HUES64 (cell line): ENCODE data around the gene PRKCZ.
A peak's percentile ranks its signal among the peaks of the same experiment; 100 is the strongest.
"Not testable (repeated sequence)": the region's sequence is repeated elsewhere in the genome, so short reads cannot be mapped to it uniquely, and the experiment has no call there.

Experiments used
- H3K27ac ChIP-seq: 2 replicates; pipeline ENCODE4 v1.7.0; 2013; ENCODE audit warnings: low read depth, low read length, inconsistent platforms
- H3K27me3 ChIP-seq: 2 replicates; pipeline ENCODE4 v1.6.1; 2013; ENCODE audit warnings: mild to moderate bottlenecking, low read length; ENCODE audit not compliant: insufficient read depth
- H3K36me3 ChIP-seq: 2 replicates; pipeline ENCODE4 v1.6.1; 2013; ENCODE audit warnings: mild to moderate bottlenecking, low read length; ENCODE audit not compliant: insufficient read depth
- H3K4me1 ChIP-seq: 2 replicates; pipeline ENCODE4 v1.6.1; 2013; ENCODE audit warnings: mild to moderate bottlenecking, low read length, moderate library complexity; ENCODE audit not compliant: insufficient read depth
- H3K4me3 ChIP-seq: 2 replicates; pipeline ENCODE4 v1.5.1; 2013; ENCODE audit warnings: mild to moderate bottlenecking, low read length, moderate library complexity
- H3K9ac ChIP-seq: 2 replicates; pipeline ENCODE4 v1.6.1; 2013; ENCODE audit warnings: mild to moderate bottlenecking, low read depth, low read length
- H3K9me3 ChIP-seq: 2 replicates; pipeline ENCODE4 v1.6.1; 2013; ENCODE audit warnings: low read depth, low read length; ENCODE audit not compliant: insufficient read depth
- WGBS: fragments of 150-250, 120-280 bp; methylation state at CpG from one replicate; pipeline ENCODE4 v1.1.7; 2013; ENCODE audit warnings: missing lambda C conversion rate; 5-methylcytosine and 5-hydroxymethylcytosine counted together

Gene PRKCZ

DNA sequence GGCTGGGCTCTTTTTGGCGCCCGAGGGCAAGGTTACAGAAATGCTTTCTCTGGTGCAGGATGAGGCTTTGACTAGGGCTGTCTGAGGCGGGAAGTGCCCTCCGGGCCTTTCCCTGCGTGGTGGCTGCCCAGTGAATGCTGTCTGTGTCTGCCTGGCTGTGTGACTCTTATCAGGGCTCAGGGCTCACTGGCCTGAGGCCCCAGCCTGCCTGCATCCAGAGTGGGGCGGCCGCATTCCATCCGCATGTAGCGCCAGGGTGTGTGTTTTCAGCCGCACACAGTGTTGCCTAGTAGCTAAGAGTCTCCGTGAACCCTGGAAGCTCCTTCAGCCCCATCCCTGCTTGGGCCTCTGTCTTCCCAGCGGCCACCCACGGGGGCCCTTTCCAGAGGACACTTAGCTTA lies 85.2 kb downstream of the PRKCZ start:
- Histone ChIP-seq H3K9ac (peak overlapping the region; percentile 25; the same call in 1 of the 2 replicates), H3K4me1 (peaks cover 12% of the 10 kb centered on the region; the same call in 1 of the 2 replicates), H3K27me3 (no peaks in the 10 kb centered on the region), H3K4me3 (no peak overlapping the region), H3K27ac (peak overlapping the region; percentile 40; the same call in 1 of the 2 replicates), H3K36me3 (0 out of 2 replicates have a peak, but pooled peaks cover 3% of the 10 kb centered on the region), H3K9me3 (no peaks in the 10 kb centered on the region)
- 79% methylated on average over 13 of the region's 13 CpGs for WGBS

DNA sequence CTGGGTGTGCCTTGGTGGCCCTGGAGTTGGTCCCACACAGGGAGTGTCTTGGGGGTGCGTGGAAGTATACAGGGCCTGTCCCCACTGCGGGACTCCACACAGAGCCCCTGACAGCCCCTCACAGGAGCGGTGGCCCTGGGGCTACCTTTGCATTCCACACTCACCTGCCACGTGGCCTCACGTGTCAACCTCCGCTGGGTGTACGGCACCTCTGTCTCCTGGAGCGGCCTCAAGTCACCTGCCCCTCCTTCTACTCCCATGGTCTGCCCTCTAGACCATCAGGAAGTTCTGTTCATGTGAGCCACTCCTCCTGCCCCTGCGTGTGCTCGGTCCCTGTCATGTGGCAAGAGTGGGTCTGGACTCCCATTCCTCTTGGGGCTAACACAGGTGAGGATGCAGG lies 85.7 kb downstream of the PRKCZ start:
- H3K9ac ChIP-seq: no peak overlapping the region
- no peak overlapping the region for H3K4me3 ChIP-seq
- WGBS: 95% methylated on average over 10 of the region's 10 CpGs
- 0 out of 2 replicates have a peak, but pooled peaks cover 3% of the 10 kb centered on the region for H3K36me3 ChIP-seq
- H3K9me3 ChIP-seq: no peaks in the 10 kb centered on the region
- peaks cover 12% of the 10 kb centered on the region; the same call in 1 of the 2 replicates for H3K4me1 ChIP-seq
- H3K27ac ChIP-seq: no peak overlapping the region
- H3K27me3 ChIP-seq: no peaks in the 10 kb centered on the region

DNA sequence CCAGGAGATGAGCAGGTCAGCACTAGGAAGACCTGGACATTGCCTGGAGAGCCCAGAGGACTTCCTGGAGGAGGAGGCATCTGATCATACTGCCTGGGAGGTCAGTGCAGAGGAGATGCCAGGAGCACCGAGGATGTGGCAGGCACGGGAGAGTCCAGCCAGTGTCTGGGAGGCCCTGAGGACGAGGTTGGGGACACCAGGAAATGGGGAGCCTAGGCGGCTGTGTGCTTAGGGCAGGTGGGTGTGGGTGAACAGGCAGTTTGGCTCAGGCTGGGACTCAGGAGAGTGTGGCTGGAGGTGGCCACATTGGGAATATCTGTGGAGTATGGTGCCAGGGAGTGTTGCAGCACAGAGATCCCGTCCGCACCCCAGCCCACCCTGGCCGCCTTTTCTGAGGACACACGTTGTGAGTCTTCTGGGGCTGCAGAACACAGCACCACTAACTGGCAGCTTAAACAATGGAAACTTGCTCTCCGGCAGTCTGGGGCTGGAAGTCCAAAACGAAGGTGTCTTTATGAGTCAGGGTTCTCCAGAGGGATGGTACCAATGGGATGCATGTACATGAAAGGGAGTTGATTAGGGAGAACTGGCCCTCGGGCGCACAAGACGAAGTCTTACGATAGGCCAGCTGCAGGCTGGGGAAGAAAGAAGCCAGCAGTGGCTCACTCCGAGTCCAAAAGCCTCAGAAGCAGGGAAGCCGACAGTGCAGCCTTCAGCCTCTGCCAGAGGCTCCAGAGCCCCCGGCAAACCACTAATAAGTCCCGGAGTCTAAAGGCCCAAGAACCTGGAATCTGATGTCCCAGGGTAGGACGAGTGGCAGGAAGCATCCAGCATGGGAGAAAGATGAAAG lies 86.4 kb downstream of the PRKCZ start:
- Histone ChIP-seq H3K9me3 (no peaks in the 10 kb centered on the region), H3K27ac (no peak overlapping the region)
- WGBS: 93% methylated on average over 19 of the region's 19 CpGs

DNA sequence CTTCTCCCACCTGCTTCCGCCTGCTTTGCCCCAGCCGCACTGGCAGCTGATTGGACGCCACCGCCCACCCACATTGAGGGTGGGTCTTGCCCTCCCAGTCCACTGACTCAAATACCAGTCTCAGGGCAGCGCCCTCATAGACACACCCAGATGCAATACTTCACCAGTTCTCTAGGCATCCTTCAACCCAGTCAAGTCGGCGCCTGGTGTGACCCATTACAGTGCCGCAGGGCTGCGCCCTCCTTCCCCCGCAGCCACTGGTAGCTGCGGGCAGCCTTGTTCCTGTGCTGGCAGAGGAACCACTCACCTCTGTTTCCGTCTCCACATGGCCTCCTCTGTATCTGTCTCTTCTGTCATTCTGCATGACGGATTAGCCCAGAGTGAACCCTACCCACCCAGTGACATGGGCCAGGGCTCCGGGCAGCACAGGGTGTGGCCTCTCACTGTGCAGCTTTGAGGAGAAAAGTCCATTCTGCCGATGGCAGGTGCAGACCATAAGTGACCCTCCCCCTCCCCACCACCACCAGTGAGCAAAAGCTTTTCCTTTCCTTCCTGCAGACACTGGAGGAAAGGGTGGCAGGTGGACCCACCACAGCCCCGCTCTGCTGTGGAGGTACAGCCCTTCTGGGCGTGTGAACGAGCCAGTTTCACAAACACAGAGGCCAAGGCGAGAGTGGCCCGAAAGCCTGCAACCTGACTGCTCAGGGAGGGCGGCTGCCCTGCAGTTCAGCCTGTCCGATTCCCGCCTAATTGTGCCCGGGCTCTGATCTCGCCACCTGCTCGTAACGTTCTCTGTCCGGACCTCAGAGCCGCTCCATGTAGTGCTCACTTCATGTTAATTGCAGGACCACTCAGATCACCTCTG lies 87.3 kb downstream of the PRKCZ start:
- H3K27ac ChIP-seq: no peak overlapping the region
- no peaks in the 10 kb centered on the region for H3K27me3 ChIP-seq

More for the DNA sequence above, 86.4 kb downstream of the PRKCZ start:
- Histone ChIP-seq H3K4me1 (peaks cover 12% of the 10 kb centered on the region; the same call in 1 of the 2 replicates), H3K27me3 (no peaks in the 10 kb centered on the region), H3K9ac (no peak overlapping the region), H3K4me3 (no peak overlapping the region), H3K36me3 (0 out of 2 replicates have a peak, but pooled peaks cover 3% of the 10 kb centered on the region)

DNA sequence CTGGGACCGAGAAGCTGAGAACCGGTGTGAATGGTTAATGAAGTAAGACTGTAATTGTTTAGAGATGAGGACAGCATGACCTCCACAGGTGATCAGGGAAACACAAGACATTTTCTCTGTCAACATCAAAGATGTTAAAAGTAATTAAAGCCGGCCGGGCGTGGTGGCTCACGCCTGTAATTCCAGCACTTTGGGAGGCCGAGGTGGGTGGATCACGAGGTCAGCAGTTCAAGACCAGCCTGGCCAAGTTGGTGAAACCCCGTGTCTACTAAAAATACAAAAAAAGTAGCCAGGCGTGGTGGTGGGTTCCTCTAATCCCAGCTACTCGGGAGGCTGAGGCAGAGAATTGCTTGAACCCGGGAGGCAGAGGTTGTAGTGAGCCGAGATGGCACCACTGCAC lies 88.9 kb downstream of the PRKCZ start:
- not testable (repeated sequence) for H3K27me3 ChIP-seq, H3K4me3 ChIP-seq, H3K9me3 ChIP-seq, H3K36me3 ChIP-seq, H3K9ac ChIP-seq, H3K4me1 ChIP-seq, H3K27ac ChIP-seq
- 94% methylated on average over 13 of the region's 13 CpGs for WGBS

More for the DNA sequence above, 87.3 kb downstream of the PRKCZ start:
- Histone ChIP-seq H3K4me1 (peaks cover 9% of the 10 kb centered on the region; the same call in 1 of the 2 replicates), H3K4me3 (no peak overlapping the region), H3K36me3 (0 out of 2 replicates have a peak, but pooled peaks cover 3% of the 10 kb centered on the region), H3K9me3 (no peaks in the 10 kb centered on the region), H3K9ac (no peak overlapping the region)
- 94% methylated on average over 29 of the region's 29 CpGs for WGBS

DNA sequence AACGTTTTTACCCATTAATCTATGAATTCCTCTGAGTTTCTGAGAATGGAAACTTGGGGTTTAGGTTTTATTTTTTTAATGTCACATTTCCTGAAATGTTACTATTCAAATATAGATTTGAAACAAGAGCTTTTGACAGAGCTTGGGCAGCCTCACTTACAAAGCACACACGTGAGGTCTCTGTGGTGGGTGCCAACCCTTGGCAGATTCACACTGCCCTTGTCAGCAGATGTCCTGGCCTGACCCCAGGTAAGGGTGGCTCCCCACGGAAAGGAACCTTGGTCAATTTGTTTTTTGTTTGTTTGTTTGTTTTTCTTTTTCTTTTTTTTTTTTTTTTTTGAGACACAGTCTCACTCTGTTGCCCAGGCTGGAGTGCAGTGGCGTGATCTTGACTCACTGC lies 90.8 kb downstream of the PRKCZ start:
- Histone ChIP-seq H3K9ac (no peak overlapping the region), H3K4me1 (no peaks in the 10 kb centered on the region), H3K27ac (no peak overlapping the region), H3K27me3 (no peaks in the 10 kb centered on the region), H3K4me3 (no peak overlapping the region), H3K36me3 (peaks cover 6% of the 10 kb centered on the region), H3K9me3 (no peaks in the 10 kb centered on the region)
- 97% methylated on average over 3 of the region's 4 CpGs for WGBS

DNA sequence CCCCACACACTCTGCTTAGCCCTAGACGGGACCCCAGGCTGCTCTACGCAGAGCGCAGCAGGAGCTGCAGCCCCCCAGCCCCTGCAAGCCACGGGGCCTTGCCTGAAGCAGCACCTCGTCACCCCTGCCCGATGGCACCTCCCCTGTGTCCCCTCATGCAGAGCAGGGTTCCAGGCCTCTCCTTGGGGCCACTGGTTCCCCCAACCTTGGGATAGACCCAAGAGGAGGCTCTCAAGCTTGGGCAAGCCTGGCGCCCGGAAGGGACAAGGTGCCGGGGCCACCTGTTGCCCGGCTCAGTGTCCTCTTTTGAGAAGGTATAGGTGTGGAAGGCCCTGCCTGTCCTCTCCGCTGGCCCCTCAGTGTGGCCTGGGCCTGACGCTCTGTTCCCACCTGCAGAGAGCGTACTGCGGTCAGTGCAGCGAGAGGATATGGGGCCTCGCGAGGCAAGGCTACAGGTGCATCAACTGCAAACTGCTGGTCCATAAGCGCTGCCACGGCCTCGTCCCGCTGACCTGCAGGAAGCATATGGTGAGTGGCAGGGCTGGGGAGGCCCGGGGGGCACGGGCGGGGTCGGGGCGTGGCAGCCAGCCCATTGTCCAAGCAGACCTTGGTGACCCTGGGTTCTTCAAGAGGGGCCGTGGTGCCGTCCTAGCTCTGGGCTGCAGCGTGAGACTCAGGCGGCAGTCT lies 93.7 kb downstream of the PRKCZ start:
- Histone ChIP-seq H3K4me1 (no peaks in the 10 kb centered on the region), H3K27me3 (no peaks in the 10 kb centered on the region), H3K36me3 (peaks cover 23% of the 10 kb centered on the region), H3K9ac (no peak overlapping the region), H3K9me3 (no peaks in the 10 kb centered on the region), H3K4me3 (no peak overlapping the region), H3K27ac (no peak overlapping the region)
- WGBS: 96% methylated on average over 30 of the region's 30 CpGs

DNA sequence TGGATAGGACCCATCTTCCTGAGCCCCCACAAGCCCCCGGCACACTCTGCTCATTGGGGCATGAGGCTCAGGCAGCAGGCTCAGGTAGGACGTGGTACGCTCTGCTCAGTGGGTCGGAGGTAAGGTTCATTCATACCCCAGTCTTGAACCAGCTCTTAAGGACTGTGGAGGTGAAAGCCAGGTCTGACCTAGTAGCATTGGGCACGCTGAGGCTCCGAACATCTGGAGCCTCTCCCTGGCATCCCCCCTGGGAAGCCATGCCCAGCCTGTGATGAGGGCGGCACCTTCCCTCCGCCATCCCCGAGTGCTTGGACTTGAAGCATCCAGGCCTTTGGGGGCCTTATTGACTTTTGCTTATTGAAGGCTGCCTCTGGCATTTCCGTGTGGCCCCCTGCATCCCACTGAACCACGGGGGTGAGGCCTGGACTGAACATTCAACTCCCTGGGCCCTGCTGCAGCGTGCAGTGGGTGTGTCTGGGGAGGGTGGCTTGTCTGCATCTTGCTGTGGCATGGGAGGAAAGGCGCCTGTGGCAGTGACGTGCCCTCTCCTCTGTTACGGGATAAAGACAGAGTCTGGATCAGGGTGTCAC lies 94.4 kb downstream of the PRKCZ start:
- Histone ChIP-seq H3K27ac (no peak overlapping the region), H3K9me3 (no peaks in the 10 kb centered on the region), H3K27me3 (no peaks in the 10 kb centered on the region), H3K4me3 (no peak overlapping the region), H3K36me3 (peaks cover 27% of the 10 kb centered on the region), H3K4me1 (no peaks in the 10 kb centered on the region), H3K9ac (no peak overlapping the region)
- WGBS: 94% methylated on average over 15 of the region's 15 CpGs

DNA sequence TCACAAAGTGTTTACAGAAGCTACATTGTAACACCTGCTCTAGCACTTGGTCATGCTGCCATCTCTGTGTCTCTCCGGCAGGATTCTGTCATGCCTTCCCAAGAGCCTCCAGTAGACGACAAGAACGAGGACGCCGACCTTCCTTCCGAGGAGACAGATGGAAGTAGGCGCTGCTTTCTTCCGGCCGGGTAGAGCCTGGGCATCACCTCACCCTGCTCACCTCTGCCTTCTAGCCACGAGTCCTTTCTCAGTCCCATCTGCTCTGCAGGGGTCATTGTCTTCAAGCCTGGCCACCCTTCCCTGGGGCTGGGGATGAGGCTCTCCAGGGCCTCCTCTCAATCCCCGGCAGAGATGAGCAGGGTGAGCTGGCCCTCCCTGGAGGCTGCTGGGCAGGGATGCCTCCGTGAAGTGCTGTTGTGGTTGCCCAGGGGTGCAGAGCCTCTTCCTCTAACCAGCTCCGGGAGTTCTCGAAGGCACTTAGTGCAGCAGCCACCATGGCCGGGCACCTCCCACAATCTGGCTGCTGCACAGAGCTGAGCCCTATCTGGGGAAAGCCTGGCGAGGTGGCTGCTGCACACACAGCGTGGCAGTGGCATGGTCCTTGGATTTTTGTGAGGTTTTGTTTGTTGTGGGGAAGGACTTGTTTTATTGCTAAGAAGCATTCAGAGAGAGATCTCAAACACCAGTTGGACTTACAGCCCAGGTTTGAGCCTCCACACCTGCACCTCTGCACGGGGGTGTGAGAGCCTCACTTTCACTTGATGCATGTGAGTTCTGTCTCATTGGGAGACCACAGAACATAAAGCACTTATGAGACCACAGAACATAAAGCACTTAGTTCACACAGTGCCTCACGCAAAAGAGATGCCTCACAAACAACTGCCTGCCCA lies 96.0 kb downstream of the PRKCZ start:
- no peak overlapping the region for H3K4me3 ChIP-seq
- H3K9ac ChIP-seq: no peak overlapping the region
- no peaks in the 10 kb centered on the region for H3K4me1 ChIP-seq
- 95% methylated on average over 19 of the region's 19 CpGs for WGBS
- peaks cover 38% of the 10 kb centered on the region for H3K36me3 ChIP-seq
- H3K27me3 ChIP-seq: no peaks in the 10 kb centered on the region
- no peak overlapping the region for H3K27ac ChIP-seq
- H3K9me3 ChIP-seq: no peaks in the 10 kb centered on the region
